ENCODE data around the gene CKMT2. TPM values are rescaled to one million over a fixed set of nuclear protein-coding genes. Genes with fewer than 3 reads are reported as not detected.

CKMT2 gene
- total and polyA plus RNA-seq, 2 of the 8 experiments (the other 6 are each of a cell fraction or from before 2014, with no cell fraction given): 2.4 to 5.0 TPM

DNA sequence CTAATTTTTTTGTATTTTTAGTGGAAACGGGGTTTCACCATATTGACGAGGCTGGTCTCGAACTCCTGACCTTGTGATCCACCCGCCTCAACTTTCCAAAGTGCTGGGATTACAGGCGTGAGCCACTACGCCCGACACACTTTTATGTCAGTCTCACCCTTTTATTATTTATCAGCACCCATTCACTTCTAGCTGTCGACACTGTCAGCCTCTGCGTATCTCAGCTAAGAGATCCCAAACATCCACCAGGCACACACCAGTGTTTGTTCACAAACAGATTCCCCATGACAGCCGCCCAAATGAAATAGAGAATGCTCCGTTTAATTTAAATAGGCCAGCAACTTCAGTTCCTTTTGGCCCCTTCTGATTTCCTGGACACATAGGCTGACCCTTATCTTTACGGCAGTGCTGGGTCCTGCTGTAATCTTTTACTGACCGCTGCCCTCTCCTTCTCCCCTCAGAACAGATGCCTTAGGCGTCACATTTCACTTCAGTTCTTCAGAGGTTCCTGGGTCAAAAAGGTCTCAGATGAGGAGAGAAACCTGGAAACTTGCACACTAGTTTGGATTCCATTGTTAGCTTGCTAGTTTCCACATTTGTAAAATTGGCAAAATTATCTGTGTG is 43.1 kb upstream of the CKMT2 start:
- H2AK5ac ChIP-seq (ENCODE audit: low read depth, low read length): no peak overlapping the region
- no peak overlapping the region for H3K9ac ChIP-seq (replicated peaks in 1 of 4; ENCODE audit: extremely low read depth in 1 of 4, low read depth in 3 of 4, low read length in 3 of 4)
- H3K4ac ChIP-seq (replicated peaks; ENCODE audit: insufficient read length, low read depth, low read length): no peak overlapping the region
- H3K4me1 ChIP-seq (replicated peaks in 1 of 4; ENCODE audit: control insufficient read depth in 3 of 4, insufficient read depth in 4 of 4, low read length in 3 of 4): peaks cover 0 to 6% (median 2%) of the 10 kb centered on the region in 4 experiments; a peak in 4 of 7 replicates
- H3K18ac ChIP-seq (ENCODE audit: extremely low read depth, low read length): no peak overlapping the region
- POLR2A ChIA-PET (ENCODE audit: partially characterized antibody): no interaction called here
- H2AFZ ChIP-seq (ENCODE audit: low read length): no peak overlapping the region
- no peak overlapping the region for H2BK20ac ChIP-seq (ENCODE audit: low read length)
- H4K20me1 ChIP-seq (replicated peaks in 1 of 2; ENCODE audit: control insufficient read depth in 1 of 2, insufficient read depth in 2 of 2, low read length in 2 of 2): no peaks in the 10 kb centered on the region
- no peak for DNase-seq (ENCODE audit: low read depth in 1 of 2, low spot score in 2 of 2)
- no peak overlapping the region for H3K56ac ChIP-seq (replicated peaks; ENCODE audit: insufficient read length, low read depth, low read length)
- H3K9me3 ChIP-seq (ENCODE audit: insufficient read depth in 2 of 2, low read depth in 1 of 2, low read length in 1 of 2): no peaks in the 10 kb centered on the region
- no peak overlapping the region for H4K8ac ChIP-seq (ENCODE audit: extremely low read depth, insufficient read depth, low read length)
- H3K4me3 ChIP-seq (ENCODE audit: extremely low read depth in 1 of 4, insufficient read depth in 2 of 4, low read depth in 3 of 4, low read length in 4 of 4): no peak overlapping the region
- no peak overlapping the region for H2BK120ac ChIP-seq (replicated peaks; ENCODE audit: low read depth, low read length)
- CTCF ChIA-PET (ENCODE audit: partially characterized antibody): interaction anchor here (0.7 to 6.2 kb wide), 5 partner anchors 7 to 478 kb away, joined by 3 to 64 read pairs (median 7); no protein-coding TSS in a partner anchor
- WGBS, 2 experiments (ENCODE audit: extremely low coverage in 1 of 2, insufficient coverage in 1 of 2, insufficient read length in 1 of 2, insufficient replicate concordance in 2 of 2, low coverage in 1 of 2, low lambda C conversion rate in 2 of 2, missing lambda C conversion rate in 1 of 2): 93% methylated on average over 14 of the region's 14 CpGs; no CpG with 5 or more reads in 1 of the 2 experiments
- no peaks in the 10 kb centered on the region for H3K79me1 ChIP-seq (ENCODE audit: low read depth, low read length)
- H3K27me3 ChIP-seq (replicated peaks in 1 of 4; ENCODE audit: control insufficient read depth in 3 of 4, extremely low read depth in 1 of 4, insufficient read depth in 3 of 4, low read length in 3 of 4): no peaks in the 10 kb centered on the region; a peak in 1 of 7 replicates
- H3K27ac ChIP-seq (ENCODE audit: low read depth, low read length): no peak overlapping the region
- no peak overlapping the region for H4K5ac ChIP-seq (ENCODE audit: insufficient read length, low read depth, low read length)
- no peaks in the 10 kb centered on the region for H3K79me2 ChIP-seq (ENCODE audit: control insufficient read depth in 1 of 2, insufficient read depth in 2 of 2, low read length in 2 of 2)
- no peak overlapping the region for H2BK12ac ChIP-seq (ENCODE audit: low read depth, low read length)
- H3K36me3 ChIP-seq (ENCODE audit: control insufficient read depth in 2 of 4, insufficient read depth in 4 of 4, low read length in 3 of 4): no peaks in the 10 kb centered on the region
- no peak overlapping the region for H3K4me2 ChIP-seq (ENCODE audit: insufficient read depth in 1 of 2, low read depth in 2 of 2, low read length in 2 of 2)
- FAIRE-seq: no peak
- H3K23ac ChIP-seq (ENCODE audit: insufficient read length): no peak overlapping the region
- no peak overlapping the region for H2BK5ac ChIP-seq (ENCODE audit: low read depth, low read length)
- no peaks in the 10 kb centered on the region; the same call in 1 of the 2 replicates for H3K23me2 ChIP-seq (ENCODE audit: low read depth, low read length)
- H4K91ac ChIP-seq (replicated peaks; ENCODE audit: insufficient read length, low read length): no peak overlapping the region
- no peak overlapping the region for H3K14ac ChIP-seq (ENCODE audit: insufficient read length)
- H2BK15ac ChIP-seq (ENCODE audit: low read length): no peak overlapping the region
- no peak for TF ChIP-seq RNF2 (IDR thresholded peaks at IDR 0.05; ENCODE audit: borderline replicate concordance, low read depth, low read length, missing control alignments, poor library complexity, severe bottlenecking)
- no peak for TF ChIP-seq POLR2A (IDR thresholded peaks at IDR 0.05; ENCODE audit: control extremely low read depth in 1 of 2, low read depth in 2 of 2, low read length in 2 of 2)
- TF ChIP-seq, protein P1, sequence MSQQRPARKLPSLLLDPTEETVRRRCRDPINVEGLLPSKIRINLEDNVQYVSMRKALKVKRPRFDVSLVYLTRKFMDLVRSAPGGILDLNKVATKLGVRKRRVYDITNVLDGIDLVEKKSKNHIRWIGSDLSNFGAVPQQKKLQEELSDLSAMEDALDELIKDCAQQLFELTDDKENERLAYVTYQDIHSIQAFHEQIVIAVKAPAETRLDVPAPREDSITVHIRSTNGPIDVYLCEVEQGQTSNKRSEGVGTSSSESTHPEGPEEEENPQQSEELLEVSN (IDR thresholded peaks at IDR 0.05): no peak
- TF ChIP-seq KDM1A (IDR thresholded peaks at IDR 0.05; ENCODE audit: borderline replicate concordance, low read length): no peak
- TF ChIP-seq CEBPB (IDR thresholded peaks at IDR 0.05; ENCODE audit: low read depth, low read length): no peak
- no peak for TF ChIP-seq SUZ12 (IDR thresholded peaks at IDR 0.05; ENCODE audit: low read length)
- TF ChIP-seq CREB1 (IDR thresholded peaks at IDR 0.05): no peak
- no peak for TF ChIP-seq YY1 (IDR thresholded peaks at IDR 0.05; ENCODE audit: low read depth, low read length)
- no peak for TF ChIP-seq KDM5A (IDR thresholded peaks at IDR 0.05; ENCODE audit: low read length)
- TF ChIP-seq JUN (IDR thresholded peaks at IDR 0.05; ENCODE audit: low read depth, low read length): no peak
- TF ChIP-seq POU5F1 (IDR thresholded peaks at IDR 0.05; ENCODE audit: low read depth, low read length): no peak
- TF ChIP-seq JUND (IDR thresholded peaks at IDR 0.05; ENCODE audit: low read length): no peak
- no peak for TF ChIP-seq TBP (IDR thresholded peaks at IDR 0.05; ENCODE audit: low read depth, low read length)
- TF ChIP-seq SP4 (IDR thresholded peaks at IDR 0.05; ENCODE audit: low read length): no peak

Data from H1 (cell line).